Measurements from ENCODE around the gene IPMK. TPM values are rescaled to one million over a fixed set of nuclear protein-coding genes. Genes with fewer than 3 reads are reported as not detected.

IPMK gene
- total RNA-seq, 4 donors from 2014 or later: 3.0 to 8.2 (median 5.6) TPM

- Histone ChIP-seq H3K4me1 (no peaks in the 10 kb centered on the region), H3K9me3 (no peaks in the 10 kb centered on the region), H3K27me3 (no peaks in the 10 kb centered on the region), H3K4me3 (no peak overlapping the region), H3K36me3 (no peaks in the 10 kb centered on the region), H3K27ac (no peak overlapping the region)
- in situ Hi-C loops (cut with MboI; ENCODE audit: low sequenced_read_pairs in 4 of 4): no loop called here
- TF ChIP-seq POLR2A (IDR thresholded peaks at IDR 0.05): no peak
- no peak for TF ChIP-seq CTCF (IDR thresholded peaks at IDR 0.05 in 4 of 5, conservative IDR thresholded peaks at IDR 0.05 in 1 of 5)
- intact Hi-C loops (cut with DNase I; ENCODE audit: low total_unique reads): no loop called here
- no peak for DNase-seq
- ATAC-seq: no peak
Observed at GRCh38 chr10:58293989-58294388, 26.3 kb upstream of the IPMK start.

- in situ Hi-C loops (cut with MboI; ENCODE audit: low sequenced_read_pairs in 4 of 4): no loop called here
Observed at GRCh38 chr10:58291538-58292174, 24.0 kb upstream of the IPMK start.

GRCh38 chr10:58282615-58283014 is 14.9 kb upstream of the IPMK start:
- H3K4me3 ChIP-seq: no peak overlapping the region
- ATAC-seq: no peak
- no peaks in the 10 kb centered on the region for H3K27me3 ChIP-seq
- H3K4me1 ChIP-seq: peaks cover 0 to 5% of the 10 kb centered on the region in 2 donors
- DNase-seq: no peak
- TF ChIP-seq POLR2A (IDR thresholded peaks at IDR 0.05) (no peak), CTCF (IDR thresholded peaks at IDR 0.05 in 4 of 5, conservative IDR thresholded peaks at IDR 0.05 in 1 of 5) (no peak)
- in situ Hi-C loops (cut with MboI; ENCODE audit: low sequenced_read_pairs in 4 of 4): loop anchor here in 1 of 4 donors (5.0 kb wide), 1 partner anchor 95 kb away; no protein-coding TSS in a partner anchor
- H3K27ac ChIP-seq: no peak overlapping the region
- H3K36me3 ChIP-seq: peaks cover 0 to 25% of the 10 kb centered on the region in 2 donors
- H3K9me3 ChIP-seq: no peaks in the 10 kb centered on the region
- intact Hi-C loops (cut with DNase I; ENCODE audit: low total_unique reads): no loop called here

More at GRCh38 chr10:58291538-58292174, 24.0 kb upstream of the IPMK start:
- no peaks in the 10 kb centered on the region for H3K9me3 ChIP-seq
- no peaks in the 10 kb centered on the region for H3K4me1 ChIP-seq
- TF ChIP-seq CTCF (IDR thresholded peaks at IDR 0.05 in 4 of 5, conservative IDR thresholded peaks at IDR 0.05 in 1 of 5): peak; percentile 56 to 76 (median 73)
- TF ChIP-seq POLR2A (IDR thresholded peaks at IDR 0.05): no peak
- no peak for DNase-seq
- ATAC-seq: peak; percentile 75 to 84
- no peak overlapping the region for H3K4me3 ChIP-seq
- H3K36me3 ChIP-seq: no peaks in the 10 kb centered on the region
- no peak overlapping the region for H3K27ac ChIP-seq
- intact Hi-C loops (cut with DNase I; ENCODE audit: low total_unique reads): loop anchor here (1.0 kb wide), 1 partner anchor 114 kb away; no protein-coding TSS in a partner anchor
- no peaks in the 10 kb centered on the region for H3K27me3 ChIP-seq

- Histone ChIP-seq H3K4me3 (no peak overlapping the region), H3K27ac (no peak overlapping the region), H3K9me3 (no peaks in the 10 kb centered on the region), H3K27me3 (no peaks in the 10 kb centered on the region), H3K36me3 (peaks cover 0 to 32% of the 10 kb centered on the region in 2 donors), H3K4me1 (peaks cover 0 to 5% of the 10 kb centered on the region in 2 donors)
- ATAC-seq: no peak
- DNase-seq: no peak
- TF ChIP-seq CTCF (IDR thresholded peaks at IDR 0.05 in 4 of 5, conservative IDR thresholded peaks at IDR 0.05 in 1 of 5) (no peak), POLR2A (IDR thresholded peaks at IDR 0.05) (no peak)
- intact Hi-C loops (cut with DNase I; ENCODE audit: low total_unique reads): no loop called here
- in situ Hi-C loops (cut with MboI; ENCODE audit: low sequenced_read_pairs in 4 of 4): loop anchor here in 1 of 4 donors (5.0 kb wide), 1 partner anchor 94 kb away; no protein-coding TSS in a partner anchor
Observed at GRCh38 chr10:58281092-58281752, 13.5 kb upstream of the IPMK start.

Data from gastrocnemius medialis (tissue), 4 donors.